IPS DF 4.7 (cell line): ENCODE measurements around the gene ZFP1.

ENCODE experiments used
- DNase-seq: peaks from one replicate; pipeline ENCODE4 v3.0.0-alpha.2; 2013; ENCODE audit warnings: low spot score; ENCODE audit errors: extremely low read depth

Gene ZFP1

GRCh38 chr16:75147968-75148310, 385 bp upstream of the ZFP1 start:
- DNase-seq: no peak

DNA sequence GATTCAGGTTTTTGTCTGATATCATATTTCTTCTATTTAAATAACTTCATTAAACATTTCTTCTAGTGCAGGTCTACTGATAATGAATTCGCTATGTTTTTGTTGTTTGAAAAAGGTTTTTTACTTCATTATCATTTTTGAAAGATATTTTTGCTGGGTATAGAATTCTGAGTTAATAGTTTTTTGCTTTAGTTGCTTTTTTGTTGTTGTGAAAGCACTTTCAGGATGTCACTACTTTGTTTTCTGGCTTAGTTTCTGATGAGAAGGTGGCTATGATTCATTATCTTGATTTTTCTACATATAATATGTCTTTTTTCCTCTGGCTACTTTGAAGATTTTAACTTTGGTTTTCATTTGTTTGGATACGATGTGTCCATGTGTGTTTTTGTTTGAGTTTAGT, 3.5 kb downstream of the ZFP1 start:
- DNase-seq: no peak

DNA sequence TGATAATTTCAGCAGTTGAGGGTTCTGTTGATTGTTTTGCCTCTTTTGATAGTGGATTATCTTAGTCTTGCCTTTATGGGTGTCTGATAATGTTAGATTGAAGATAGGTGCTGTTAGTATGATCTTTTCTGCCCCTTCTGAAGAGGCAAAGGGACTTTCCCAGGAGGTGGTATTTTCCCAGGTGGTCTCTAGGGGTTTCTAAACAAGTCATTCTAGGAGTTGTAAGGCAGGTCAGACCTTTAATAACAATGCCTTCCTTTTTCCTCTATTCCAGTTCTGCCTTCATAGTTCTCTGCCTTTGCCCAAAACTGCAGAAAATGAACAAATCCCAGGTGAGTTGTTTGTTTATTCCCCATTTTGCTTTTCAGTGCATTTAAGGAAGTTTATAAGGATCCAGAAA, 4.3 kb downstream of the ZFP1 start:
- no peak for DNase-seq

GRCh38 chr16:75160386-75160785, 12.1 kb downstream of the ZFP1 start:
- DNase-seq: no peak

DNA sequence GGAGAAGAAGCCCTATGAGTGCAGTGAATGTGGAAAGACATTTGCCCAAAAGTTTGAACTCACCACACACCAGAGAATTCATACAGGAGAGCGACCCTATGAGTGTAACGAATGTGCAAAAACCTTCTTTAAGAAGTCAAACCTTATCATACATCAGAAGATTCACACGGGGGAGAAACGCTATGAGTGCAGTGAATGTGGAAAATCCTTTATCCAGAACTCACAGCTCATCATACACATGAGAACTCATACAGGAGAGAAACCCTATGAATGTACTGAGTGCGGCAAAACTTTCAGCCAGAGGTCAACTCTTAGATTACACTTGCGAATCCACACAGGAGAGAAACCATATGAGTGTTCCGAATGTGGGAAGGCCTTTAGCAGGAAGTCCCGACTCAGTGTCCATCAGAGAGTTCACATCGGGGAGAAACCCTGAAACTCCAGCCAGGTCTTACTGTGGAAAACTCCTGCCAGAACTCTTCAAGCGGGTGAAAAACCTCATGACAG, 21.6 kb downstream of the ZFP1 start:
- DNase-seq: no peak

DNA sequence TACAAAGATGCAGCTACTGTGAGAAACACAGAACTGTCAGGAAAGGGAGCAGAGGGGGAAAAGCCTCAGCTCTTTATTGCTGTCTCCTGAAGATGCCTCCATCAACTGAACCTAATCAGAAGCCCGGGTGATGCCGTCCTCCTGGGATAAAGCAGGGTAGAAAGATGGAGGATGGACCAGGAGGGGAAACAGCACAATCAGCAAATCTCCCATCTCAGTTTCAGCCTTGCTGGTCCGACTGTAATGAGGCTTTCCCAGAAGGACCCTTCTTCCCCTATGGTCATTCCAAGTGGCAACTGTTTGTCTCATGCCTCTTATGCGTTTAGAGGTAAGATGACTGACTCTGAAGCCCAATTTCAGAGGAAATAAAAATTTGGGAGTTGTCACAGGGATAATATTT, 24.3 kb downstream of the ZFP1 start:
- DNase-seq: no peak

- DNase-seq: no peak
These were observed 26.8 kb downstream of the ZFP1 start for GRCh38 chr16:75175074-75175473.

GRCh38 chr16:75176926-75177325, 28.6 kb downstream of the ZFP1 start:
- DNase-seq: no peak

DNA sequence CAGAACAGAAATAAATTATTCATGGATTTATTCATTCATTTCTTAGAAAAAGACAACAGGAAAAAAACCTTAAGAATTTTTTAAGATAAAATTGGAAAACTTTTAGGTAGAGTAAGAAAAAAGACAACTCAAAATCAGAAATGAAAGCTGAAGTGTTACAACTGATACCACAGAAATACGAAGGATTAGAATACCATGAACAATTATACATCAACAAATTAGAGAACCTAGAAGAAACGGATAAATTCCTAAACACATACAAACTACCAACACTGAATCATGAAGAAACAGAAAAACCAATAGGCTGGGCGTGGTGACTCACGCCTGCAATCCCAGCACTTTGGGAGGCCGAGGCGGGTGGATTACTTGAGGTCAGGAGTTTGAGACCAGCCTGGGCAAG, 30.9 kb downstream of the ZFP1 start:
- no peak for DNase-seq

DNA sequence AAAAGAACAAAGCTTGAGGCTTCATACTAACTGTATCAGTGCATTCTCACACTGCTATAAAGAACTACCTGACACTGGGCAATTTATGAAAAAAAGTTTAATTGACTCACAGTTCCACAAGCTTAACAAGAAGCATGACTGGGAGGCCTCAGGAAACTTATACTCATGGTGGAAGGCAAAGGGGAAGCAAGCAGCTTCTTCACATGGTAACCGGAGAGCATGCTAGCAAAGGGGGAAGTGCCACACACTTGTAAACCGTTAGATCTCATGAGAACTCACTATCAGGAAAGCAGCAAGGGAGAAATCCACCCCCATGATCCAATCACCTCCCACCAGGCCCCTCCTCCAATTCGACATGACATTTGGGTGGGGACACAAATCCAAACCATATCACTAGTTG, 33.3 kb downstream of the ZFP1 start:
- DNase-seq: no peak

DNA sequence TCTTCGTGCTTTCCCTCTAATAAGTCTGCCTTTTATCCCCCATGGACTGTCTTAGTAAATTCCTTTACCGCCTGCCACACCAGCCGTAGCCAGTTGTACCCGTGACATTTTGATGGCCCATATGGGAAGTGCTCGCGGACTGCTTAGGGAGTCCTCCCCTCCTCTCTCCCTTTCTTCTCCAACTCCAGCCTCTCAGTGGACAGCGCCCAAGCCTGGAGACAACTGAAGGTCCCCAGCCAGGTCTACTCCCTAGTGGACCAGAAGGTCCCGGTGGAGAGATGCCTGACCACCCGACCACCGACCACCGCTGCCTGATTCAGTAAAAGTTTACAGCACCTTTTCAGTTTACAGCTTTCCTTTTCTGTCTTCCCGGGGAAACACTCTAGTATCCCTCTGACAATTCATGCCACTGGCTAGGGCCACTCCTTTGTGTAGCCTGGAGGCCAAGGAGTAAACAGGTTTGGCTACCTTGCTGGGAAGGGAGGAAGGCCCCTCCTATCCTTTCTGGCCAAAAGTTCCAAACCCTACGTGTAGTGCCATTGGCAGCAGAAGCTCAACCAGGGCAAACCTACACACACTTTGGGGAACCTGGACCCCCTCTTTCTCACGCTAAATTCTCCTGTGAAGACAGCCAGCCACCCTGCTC, 40.6 kb downstream of the ZFP1 start:
- DNase-seq: no peak

DNA sequence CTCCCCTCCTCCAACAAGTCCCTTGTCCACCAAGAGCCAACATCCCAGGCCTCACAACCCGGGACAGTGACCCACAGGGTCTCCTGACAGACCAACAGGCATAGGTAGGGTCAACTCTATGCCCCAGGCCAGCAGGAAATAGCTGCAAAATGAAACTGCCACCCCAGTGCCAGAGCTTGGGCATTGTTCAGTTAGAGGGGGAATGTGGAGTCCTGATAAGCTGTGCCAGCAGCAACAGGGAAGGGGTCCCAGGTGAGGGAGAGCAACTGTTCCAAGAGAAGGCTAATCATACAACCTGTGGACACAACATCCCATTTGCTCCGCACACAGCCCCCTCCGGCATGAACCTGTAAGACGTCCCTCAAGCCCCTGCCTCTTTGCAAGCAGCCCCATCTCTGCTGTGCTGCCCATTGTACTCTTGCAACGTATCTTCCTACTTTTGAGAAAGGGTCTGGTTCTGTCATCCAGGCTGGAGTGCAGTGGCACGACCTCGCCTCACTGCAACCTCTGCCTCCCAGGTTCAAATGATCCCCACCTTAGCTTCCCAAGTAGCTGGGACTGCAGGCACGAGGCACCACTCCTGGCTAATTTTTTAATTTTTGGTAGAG, 41.4 kb downstream of the ZFP1 start:
- no peak for DNase-seq

GRCh38 chr16:75192606-75193264, 44.4 kb downstream of the ZFP1 start:
- DNase-seq: no peak

GRCh38 chr16:75193265-75193650, 44.9 kb downstream of the ZFP1 start:
- DNase-seq: no peak

DNA sequence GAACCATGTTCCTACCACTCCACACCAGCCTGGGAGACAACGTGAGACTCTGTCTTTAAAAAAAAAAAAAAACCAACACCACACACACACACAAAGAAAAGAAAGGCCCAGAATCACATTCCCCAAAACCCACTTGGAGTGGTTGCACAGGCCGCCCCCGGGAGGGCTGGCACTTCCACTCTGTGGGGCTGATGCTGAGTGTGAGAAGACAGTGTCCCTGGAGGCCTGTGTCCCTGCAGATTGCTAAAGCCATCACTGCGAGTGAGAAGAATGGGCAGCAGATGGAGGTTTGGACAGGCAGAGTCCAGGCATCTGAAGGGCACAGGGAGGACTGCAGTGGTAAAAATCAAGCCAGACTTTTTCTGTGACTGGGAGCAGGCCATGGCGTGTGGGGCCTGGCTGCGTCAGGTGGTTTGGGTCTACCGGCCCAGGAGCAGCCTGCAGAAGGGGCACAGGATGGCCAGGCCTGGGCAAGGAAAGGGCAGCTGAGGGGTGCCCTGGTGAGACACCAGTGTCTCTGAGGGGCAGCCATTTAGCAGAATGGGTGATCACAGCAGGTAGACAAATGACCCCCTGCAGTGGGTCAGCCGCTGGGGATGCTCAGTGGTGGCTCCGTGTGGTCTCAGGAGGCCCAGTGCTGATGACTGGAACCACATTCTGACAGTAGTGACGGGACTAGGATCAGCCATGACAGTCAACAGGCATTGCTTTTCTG, 45.6 kb downstream of the ZFP1 start:
- DNase-seq: no peak

- DNase-seq: no peak
These were observed 47.8 kb downstream of the ZFP1 start for GRCh38 chr16:75195811-75196790.

DNA sequence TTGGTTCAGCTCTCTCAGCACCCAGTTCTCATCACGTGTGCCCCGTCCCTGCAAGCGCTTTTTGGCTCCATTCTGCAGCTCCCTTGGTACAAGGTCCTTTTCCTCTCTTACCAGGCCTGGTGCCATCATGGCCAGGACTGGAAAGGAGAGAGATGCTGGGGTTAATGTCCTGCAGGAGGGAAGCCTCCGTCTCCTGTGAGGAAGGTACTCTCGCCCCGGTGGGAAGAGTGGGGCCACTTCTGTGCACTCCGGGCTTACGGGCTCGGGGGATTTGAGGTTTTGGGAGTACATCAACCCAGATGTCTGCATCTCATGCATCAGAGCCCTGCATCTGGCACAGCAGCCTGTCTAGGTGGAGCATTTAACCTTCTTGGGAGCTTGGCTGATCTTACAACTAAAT, 48.5 kb downstream of the ZFP1 start:
- DNase-seq: no peak

DNA sequence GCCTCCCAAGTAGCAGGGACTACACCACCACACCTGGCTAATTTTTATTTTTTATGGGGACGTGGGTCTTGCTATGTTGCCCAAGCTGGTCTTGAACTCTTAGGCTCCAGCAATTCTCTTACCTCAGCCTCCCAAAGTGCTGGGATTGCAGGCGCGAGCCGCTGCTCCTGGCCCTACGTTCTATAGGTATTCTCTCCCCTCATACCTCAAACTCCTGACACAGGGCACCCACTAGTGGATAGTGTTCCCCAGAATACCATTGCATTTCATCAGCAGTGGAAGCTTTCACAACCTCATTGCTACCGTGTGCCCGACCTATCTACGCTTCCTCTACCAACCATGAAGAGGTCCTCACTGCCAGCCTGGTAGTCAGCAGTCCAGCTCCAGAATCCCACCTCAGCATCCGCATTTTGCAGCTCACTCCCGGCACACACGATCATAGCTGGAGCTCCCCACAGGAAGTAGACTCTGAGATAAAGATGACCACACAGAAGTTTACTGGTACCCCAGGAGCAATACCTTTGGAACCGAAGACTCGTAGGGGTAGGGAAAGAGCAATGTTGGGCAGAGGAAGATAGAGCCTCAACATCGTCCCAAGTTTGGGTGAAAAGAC, 49.3 kb downstream of the ZFP1 start:
- no peak for DNase-seq

GRCh38 chr16:75198135-75198600, 49.8 kb downstream of the ZFP1 start:
- no peak for DNase-seq

- DNase-seq: no peak
These were observed 53.8 kb downstream of the ZFP1 start for GRCh38 chr16:75202069-75202590.
